ENCODE measurements around the gene JAZF1. TPM values are rescaled to one million over a fixed set of nuclear protein-coding genes. Genes with fewer than 3 reads are reported as not detected.

JAZF1 gene
- total and polyA plus RNA-seq, 10 of the 15 experiments (the other 5 are each of a cell fraction or from before 2014, with no cell fraction given) = 0.04 to 0.82 (median 0.15) TPM; not detected in 3

GRCh38 chr7:28006491-28006890 is 174.1 kb downstream of the JAZF1 start:
- H3K9ac ChIP-seq (ENCODE audit: control insufficient read depth, insufficient read depth, low read length) = no peak overlapping the region
- DNase-seq (ENCODE audit: low read depth, low spot score) (no peak), ATAC-seq (no peak), FAIRE-seq (no peak)
- ChIA-PET POLR2A (no interaction called here), CTCF (no interaction called here), SMC1A (ENCODE audit: uncharacterized antibody, unreplicated experiment) (no interaction called here), RAD21 (ENCODE audit: unreplicated experiment) (no interaction called here)
- intact Hi-C loops (cut with micrococcal nuclease; ENCODE audit: unreplicated experiment) = no loop called here
- no peak overlapping the region for H3K27ac ChIP-seq (ENCODE audit: control insufficient read depth, insufficient read depth)
- H3K4me1 ChIP-seq (ENCODE audit: control insufficient read depth, insufficient read depth, low read length) = no peaks in the 10 kb centered on the region
- H3K36me3 ChIP-seq (ENCODE audit: control insufficient read depth in 2 of 2, insufficient read depth in 2 of 2, low read length in 1 of 2) = no peaks in the 10 kb centered on the region
- no TSS peak for BruUV-seq (replicated peaks)
- WGBS (ENCODE audit: insufficient coverage, insufficient replicate concordance, low lambda C conversion rate, missing lambda C conversion rate) = 0% methylated on average over 1 of the region's 1 CpG
- no peaks in the 10 kb centered on the region for H4K20me1 ChIP-seq (ENCODE audit: control insufficient read depth, insufficient read depth)
- H3K4me2 ChIP-seq (ENCODE audit: control insufficient read depth, insufficient read depth) = no peak overlapping the region
- no peaks in the 10 kb centered on the region for H3K9me3 ChIP-seq (replicated peaks; ENCODE audit: control insufficient read depth, insufficient read depth, low read length)
- no peaks in the 10 kb centered on the region for H3K79me2 ChIP-seq (ENCODE audit: control insufficient read depth, insufficient read depth, low read length)
- no peak overlapping the region for H3K4me3 ChIP-seq
- H3K27me3 ChIP-seq (replicated peaks in 1 of 2; ENCODE audit: control insufficient read depth in 2 of 2, insufficient read depth in 2 of 2, low read length in 1 of 2) = peaks cover 0 to 3% of the 10 kb centered on the region in 2 experiments; a peak in 2 of 4 replicates
- in situ Hi-C loops (cut with MboI) = no loop called here
- H2AFZ ChIP-seq (ENCODE audit: control insufficient read depth, low read depth, low read length) = no peak overlapping the region
- TF ChIP-seq DPF2 (IDR thresholded peaks at IDR 0.05) (no peak), E2F4 (IDR thresholded peaks at IDR 0.05; ENCODE audit: low read depth, low read length) (no peak), CEBPZ (IDR thresholded peaks at IDR 0.05; ENCODE audit: low read depth, low read length) (no peak), PRDM15 (CRISPR knock-in tag; IDR thresholded peaks at IDR 0.05) (no peak), ASH2L (IDR thresholded peaks at IDR 0.05; ENCODE audit: borderline replicate concordance, low read depth) (no peak), SP1 (IDR thresholded peaks at IDR 0.05; ENCODE audit: low read depth, low read length) (no peak), BMI1 (IDR thresholded peaks at IDR 0.05; ENCODE audit: borderline replicate concordance) (no peak), ZBTB40 (IDR thresholded peaks at IDR 0.05; ENCODE audit: borderline replicate concordance) (no peak), FOXK2 (IDR thresholded peaks at IDR 0.05) (no peak), RBBP5 (conservative IDR thresholded peaks at IDR 0.05) (no peak), SIX5 (IDR thresholded peaks at IDR 0.05; ENCODE audit: low read depth, low read length, severe bottlenecking) (no peak), TCF12 (IDR thresholded peaks at IDR 0.05; ENCODE audit: low read depth, low read length) (no peak), HCFC1 (IDR thresholded peaks at IDR 0.05; ENCODE audit: low read length) (no peak), CHD4 (IDR thresholded peaks at IDR 0.05) (no peak)
